CD4-positive, CD25-positive, alpha-beta regulatory T cell (primary cell): ENCODE measurements around the gene ZNF503. TPM values are rescaled to one million over a fixed set of nuclear protein-coding genes. Genes with fewer than 3 reads are reported as not detected.

ENCODE experiments used
- ATAC-seq, 2 donors: fragments of 150-1000 bp; cut with Tn5 transposase; one replicate each; pipeline ENCODE4 v1.10.0; 2021; ENCODE audit warnings: low read depth in 2 of 2, moderate number of reproducible peaks in 2 of 2, moderate library complexity in 1 of 2
- DNase-seq, 3 donors: peaks; one replicate each; pipeline versions ENCODE4 v3.0.0 to v3.0.0-alpha.2; 2012 to 2022; ENCODE audit warnings: mixed read lengths in 1 of 3
- H3K27ac ChIP-seq: one replicate; pipeline ENCODE4 v1.7.0; 2013; ENCODE audit warnings: mild to moderate bottlenecking, low read length; ENCODE audit not compliant: insufficient read depth, poor library complexity, severe bottlenecking
- H3K27me3 ChIP-seq: one replicate; pipeline ENCODE4 v1.7.0; 2013; ENCODE audit warnings: low read length; ENCODE audit not compliant: control insufficient read depth, insufficient read depth
- H3K36me3 ChIP-seq: one replicate; pipeline ENCODE4 v1.7.0; 2013; ENCODE audit warnings: mild to moderate bottlenecking, low read length, moderate library complexity; ENCODE audit not compliant: control insufficient read depth, insufficient read depth
- H3K4me1 ChIP-seq: 2 replicates; pipeline ENCODE4 v1.7.0; 2013; ENCODE audit warnings: mild to moderate bottlenecking, low read length; ENCODE audit not compliant: insufficient read depth, control insufficient read depth, poor library complexity, severe bottlenecking
- H3K4me3 ChIP-seq: one replicate; pipeline ENCODE4 v1.7.0; 2013; ENCODE audit warnings: low read depth, mild to moderate bottlenecking, low read length, moderate library complexity
- H3K9me3 ChIP-seq, 2 experiments: 1 replicate in 1 of 2; 2 replicates in 1 of 2; pipeline ENCODE4 v1.7.0; 2013; ENCODE audit warnings: low read length in 2 of 2, mild to moderate bottlenecking in 1 of 2, moderate library complexity in 1 of 2; ENCODE audit not compliant: control insufficient read depth in 2 of 2
- H3K27ac Mint-ChIP-seq, 3 donors: one replicate each; pipeline ENCODE4 v1.8.0; 2020 to 2022; ENCODE audit warnings: mild to moderate bottlenecking in 3 of 3, mixed read lengths in 3 of 3, moderate library complexity in 2 of 3
- H3K27me3 Mint-ChIP-seq: one replicate; pipeline ENCODE4 v1.8.0; 2022; ENCODE audit warnings: mild to moderate bottlenecking, mixed read lengths
- H3K36me3 Mint-ChIP-seq: one replicate; pipeline ENCODE4 v1.8.0; 2020; ENCODE audit warnings: mixed read lengths
- H3K4me1 Mint-ChIP-seq, 4 donors: one replicate each; pipeline ENCODE4 v1.8.0; 2020 to 2022; ENCODE audit warnings: mixed read lengths in 4 of 4, mild to moderate bottlenecking in 1 of 4
- H3K4me3 Mint-ChIP-seq, 4 donors: one replicate each; pipeline ENCODE4 v1.8.0; 2020 to 2022; ENCODE audit warnings: mild to moderate bottlenecking in 4 of 4, mixed read lengths in 4 of 4, moderate library complexity in 3 of 4
- H3K9me3 Mint-ChIP-seq, 7 donors: one replicate each; pipeline ENCODE4 v1.8.0; 2020 to 2022; ENCODE audit warnings: mixed read lengths in 7 of 7, mild to moderate bottlenecking in 3 of 7, moderate library complexity in 2 of 7
- polyA plus RNA-seq, 4 donors: library from polyadenylated mRNA; unstranded; fragments of 300-500 nt; fragmentation: Illumina TruSeq; gene quantifications; one replicate each; pipeline ENCODE4 v1.2.3, GENCODE V29; 2021
- total RNA-seq: library from RNA; stranded (reverse); gene quantifications from one replicate; pipeline ENCODE4 v1.2.3, GENCODE V29; 2022

Gene ZNF503
- total and polyA plus RNA-seq, 5 donors from 2014 or later: not detected

- peaks cover 0 to 35% (median 12%) of the 10 kb centered on the region in 4 donors for H3K4me1 Mint-ChIP-seq
- Histone ChIP-seq H3K27me3 (peaks cover 10% of the 10 kb centered on the region), H3K9me3 (no peaks in the 10 kb centered on the region), H3K27ac (no peak overlapping the region), H3K4me3 (no peak overlapping the region), H3K4me1 (peaks cover 29% of the 10 kb centered on the region), H3K36me3 (no peaks in the 10 kb centered on the region)
- peaks cover 61% of the 10 kb centered on the region for H3K27me3 Mint-ChIP-seq
- peaks cover 0 to 6% (median 1%) of the 10 kb centered on the region in 7 donors for H3K9me3 Mint-ChIP-seq
- peaks cover 6% of the 10 kb centered on the region for H3K36me3 Mint-ChIP-seq
- no peak for DNase-seq
- H3K4me3 Mint-ChIP-seq: peak overlapping the region in 1 of 4 donors; percentile 33
- H3K27ac Mint-ChIP-seq: no peak overlapping the region
- no peak for ATAC-seq
These were observed 3.3 kb downstream of the ZNF503 start for GRCh38 chr10:75398200-75398691.

GRCh38 chr10:75397496-75398199 is 3.9 kb downstream of the ZNF503 start:
- no peak for ATAC-seq

GRCh38 chr10:75396631-75397495 is 4.7 kb downstream of the ZNF503 start:
- DNase-seq (no peak), ATAC-seq (no peak)
- H3K4me1 ChIP-seq: peaks cover 16% of the 10 kb centered on the region
- Mint-ChIP-seq H3K36me3 (peaks cover 6% of the 10 kb centered on the region), H3K27me3 (peaks cover 61% of the 10 kb centered on the region), H3K4me1 (peaks cover 0 to 23% (median 7%) of the 10 kb centered on the region in 4 donors), H3K9me3 (peaks cover 0 to 6% (median 1%) of the 10 kb centered on the region in 7 donors), H3K4me3 (peak overlapping the region in 1 of 4 donors; percentile 50), H3K27ac (no peak overlapping the region)
- H3K4me3 ChIP-seq: no peak overlapping the region
- peaks cover 10% of the 10 kb centered on the region for H3K27me3 ChIP-seq
- no peaks in the 10 kb centered on the region for H3K36me3 ChIP-seq
- no peak overlapping the region for H3K27ac ChIP-seq
- H3K9me3 ChIP-seq: no peaks in the 10 kb centered on the region

More at GRCh38 chr10:75397496-75398199, 3.9 kb downstream of the ZNF503 start:
- Mint-ChIP-seq H3K4me1 (peaks cover 0 to 29% (median 9%) of the 10 kb centered on the region in 4 donors), H3K27ac (no peak overlapping the region), H3K4me3 (peak overlapping the region in 3 of 4 donors; percentile 41 to 77 (median 50)), H3K27me3 (peaks cover 61% of the 10 kb centered on the region), H3K36me3 (peaks cover 6% of the 10 kb centered on the region), H3K9me3 (peaks cover 0 to 6% (median 1%) of the 10 kb centered on the region in 7 donors)
- Histone ChIP-seq H3K9me3 (no peaks in the 10 kb centered on the region), H3K27me3 (peaks cover 10% of the 10 kb centered on the region), H3K4me1 (peaks cover 23% of the 10 kb centered on the region), H3K36me3 (no peaks in the 10 kb centered on the region), H3K27ac (no peak overlapping the region), H3K4me3 (no peak overlapping the region)
- no peak for DNase-seq

GRCh38 chr10:75395932-75396630 is 5.5 kb downstream of the ZNF503 start:
- Histone ChIP-seq H3K4me3 (no peak overlapping the region), H3K9me3 (no peaks in the 10 kb centered on the region), H3K36me3 (no peaks in the 10 kb centered on the region), H3K4me1 (peaks cover 10% of the 10 kb centered on the region), H3K27me3 (peaks cover 10% of the 10 kb centered on the region), H3K27ac (no peak overlapping the region)
- Mint-ChIP-seq H3K4me3 (peak overlapping the region in 1 of 4 donors; percentile 32), H3K36me3 (peaks cover 6% of the 10 kb centered on the region), H3K4me1 (peaks cover 0 to 21% (median 7%) of the 10 kb centered on the region in 4 donors), H3K27ac (no peak overlapping the region), H3K27me3 (peaks cover 68% of the 10 kb centered on the region), H3K9me3 (peaks cover 0 to 6% (median 1%) of the 10 kb centered on the region in 7 donors)
- DNase-seq: no peak
- no peak for ATAC-seq

- Mint-ChIP-seq H3K4me3 (peak overlapping the region in 2 of 4 donors; percentile 32 to 56), H3K36me3 (peaks cover 6% of the 10 kb centered on the region), H3K27me3 (peaks cover 66% of the 10 kb centered on the region), H3K9me3 (peaks cover 0 to 6% (median 1%) of the 10 kb centered on the region in 7 donors), H3K27ac (no peak overlapping the region), H3K4me1 (peaks cover 0 to 14% (median 5%) of the 10 kb centered on the region in 4 donors)
- H3K4me1 ChIP-seq: peaks cover 3% of the 10 kb centered on the region
- H3K4me3 ChIP-seq: no peak overlapping the region
- no peaks in the 10 kb centered on the region for H3K36me3 ChIP-seq
- no peak overlapping the region for H3K27ac ChIP-seq
- no peak for DNase-seq
- peaks cover 10% of the 10 kb centered on the region for H3K27me3 ChIP-seq
- no peaks in the 10 kb centered on the region for H3K9me3 ChIP-seq
- ATAC-seq: no peak
These were observed 6.3 kb downstream of the ZNF503 start for GRCh38 chr10:75395066-75395931.

- Mint-ChIP-seq H3K4me1 (peaks cover 0 to 10% (median 4%) of the 10 kb centered on the region in 4 donors), H3K4me3 (peak overlapping the region in 1 of 4 donors; percentile 54), H3K9me3 (peaks cover 0 to 6% (median 1%) of the 10 kb centered on the region in 7 donors), H3K27me3 (peaks cover 63% of the 10 kb centered on the region), H3K27ac (no peak overlapping the region), H3K36me3 (peaks cover 6% of the 10 kb centered on the region)
- DNase-seq (no peak), ATAC-seq (no peak)
- Histone ChIP-seq H3K4me1 (no peaks in the 10 kb centered on the region), H3K27ac (no peak overlapping the region), H3K9me3 (no peaks in the 10 kb centered on the region), H3K4me3 (no peak overlapping the region), H3K36me3 (no peaks in the 10 kb centered on the region), H3K27me3 (peaks cover 10% of the 10 kb centered on the region)
These were observed 7.3 kb downstream of the ZNF503 start for GRCh38 chr10:75394221-75394620.
